OCI-LY3 (cell line): ENCODE results near the gene LDB3.

ENCODE experiments used
- H2AFZ ChIP-seq: fragments of 200-600, 300-600 bp; shearing (Covaris generic); 2 replicates; pipeline ENCODE4 v1.6.0; 2014; ENCODE audit warnings: antibody characterized with exemption, low read depth, low read length
- H3K27ac ChIP-seq: fragments of 200-600, 300-600 bp; sonication (generic); 2 replicates; pipeline ENCODE4 v1.5.1; 2014; ENCODE audit warnings: mild to moderate bottlenecking, low read length, moderate library complexity, mixed read lengths
- H3K27me3 ChIP-seq: fragments of 200-600, 300-600 bp; sonication (generic); 2 replicates; pipeline ENCODE4 v1.6.1; 2014; ENCODE audit warnings: low read depth, low read length, mixed read lengths
- H3K36me3 ChIP-seq: fragments of 200-600, 300-600 bp; sonication (generic); replicated peaks from 2 replicates; pipeline ENCODE3; 2014; ENCODE audit warnings: low read depth, low read length, mixed read lengths
- H3K4me1 ChIP-seq: fragments of 300-600, 200-600 bp; sonication (generic); 2 replicates; pipeline ENCODE4 v1.6.1; 2014; ENCODE audit warnings: low read length, mixed read lengths
- H3K4me2 ChIP-seq: fragments of 200-600, 300-600 bp; sonication (generic); 2 replicates; pipeline ENCODE4 v1.6.1; 2014; ENCODE audit warnings: low read length, mixed read lengths
- H3K4me3 ChIP-seq: fragments of 300-600, 200-600 bp; sonication (generic); 2 replicates; pipeline ENCODE4 v1.5.1; 2014; ENCODE audit warnings: antibody characterized with exemption, mild to moderate bottlenecking, low read length, moderate library complexity
- H3K79me2 ChIP-seq: fragments of 300-600, 200-600 bp; shearing (Covaris generic); 2 replicates; pipeline ENCODE4 v1.6.1; 2014; ENCODE audit warnings: mild to moderate bottlenecking, low read length, mixed read lengths
- H3K9ac ChIP-seq: fragments of 300-600, 200-600 bp; shearing (Covaris generic); 2 replicates; pipeline ENCODE4 v1.6.0; 2014; ENCODE audit warnings: mild to moderate bottlenecking, low read length, moderate library complexity
- H3K9me3 ChIP-seq: fragments of 200-600, 300-600 bp; shearing (Covaris generic); 2 replicates; pipeline ENCODE4 v1.6.1; 2014; ENCODE audit warnings: low read length, mixed read lengths; ENCODE audit not compliant: insufficient read depth
- H4K20me1 ChIP-seq: fragments of 200-600, 300-600 bp; sonication (generic); 2 replicates; pipeline ENCODE4 v1.6.1; 2016; ENCODE audit warnings: low read length, mixed read lengths; ENCODE audit not compliant: insufficient read depth
- CTCF ChIP-seq: fragments of 200-600, 300-600 bp; sonication (generic); IDR thresholded peaks from 2 replicates; pipeline ENCODE4 v1.5.1; 2014; ENCODE audit warnings: antibody characterized with exemption, low read length, low read depth
- EZH2phosphoT487 ChIP-seq: fragments of 200-600 bp; shearing (Covaris generic); IDR thresholded peaks from 2 replicates; pipeline ENCODE4 v1.6.1; 2018; ENCODE audit warnings: antibody characterized with exemption, mixed run types, low read depth

LDB3 gene

GRCh38 chr10:86652361-86653202 is 15.7 kb upstream of the LDB3 start:
- no peak overlapping the region for H3K9ac ChIP-seq
- no peaks in the 10 kb centered on the region for H4K20me1 ChIP-seq
- H3K4me3 ChIP-seq: no peak overlapping the region
- no peaks in the 10 kb centered on the region for H3K79me2 ChIP-seq
- H3K36me3 ChIP-seq: no peaks in the 10 kb centered on the region
- H3K4me1 ChIP-seq: no peaks in the 10 kb centered on the region
- no peak overlapping the region for H3K27ac ChIP-seq
- H3K4me2 ChIP-seq: no peak overlapping the region
- H3K9me3 ChIP-seq: no peaks in the 10 kb centered on the region
- no peaks in the 10 kb centered on the region for H3K27me3 ChIP-seq
- TF ChIP-seq CTCF (no peak), EZH2phosphoT487 (no peak)
- no peak overlapping the region for H2AFZ ChIP-seq

GRCh38 chr10:86653379-86653778 is 14.9 kb upstream of the LDB3 start:
- Histone ChIP-seq H3K9me3 (no peaks in the 10 kb centered on the region), H3K36me3 (no peaks in the 10 kb centered on the region), H3K4me3 (no peak overlapping the region), H4K20me1 (no peaks in the 10 kb centered on the region), H2AFZ (no peak overlapping the region), H3K4me2 (no peak overlapping the region), H3K27me3 (no peaks in the 10 kb centered on the region), H3K4me1 (no peaks in the 10 kb centered on the region), H3K27ac (no peak overlapping the region), H3K79me2 (no peaks in the 10 kb centered on the region), H3K9ac (no peak overlapping the region)
- TF ChIP-seq EZH2phosphoT487 (no peak), CTCF (no peak)

- no peaks in the 10 kb centered on the region for H3K4me1 ChIP-seq
- no peak for TF ChIP-seq CTCF
- no peak for TF ChIP-seq EZH2phosphoT487
These were observed 14.3 kb upstream of the LDB3 start for GRCh38 chr10:86653987-86654386.

GRCh38 chr10:86654411-86655172 is 13.7 kb upstream of the LDB3 start, which contains the start of gene OPN4:
Gene OPN4, plus strand, starts transcription at chr10:86654547. Its CDS starts 237 bp downstream, at chr10:86654784.
- TF ChIP-seq CTCF (no peak), EZH2phosphoT487 (no peak)
- Histone ChIP-seq H3K4me1 (no peaks in the 10 kb centered on the region), H3K4me2 (no peak within 1 kb of the TSS), H3K27me3 (no peaks in the 10 kb centered on the region), H3K9me3 (no peaks in the 10 kb centered on the region), H3K79me2 (no peaks in the 10 kb centered on the region), H3K4me3 (no peak within 1 kb of the TSS), H3K27ac (no peak within 1 kb of the TSS), H2AFZ (no peak within 1 kb of the TSS), H3K36me3 (no peaks in the 10 kb centered on the region), H3K9ac (no peak within 1 kb of the TSS), H4K20me1 (no peaks in the 10 kb centered on the region)

More at GRCh38 chr10:86653987-86654386, 14.3 kb upstream of the LDB3 start:
- no peaks in the 10 kb centered on the region for H3K27me3 ChIP-seq
- H3K27ac ChIP-seq: no peak overlapping the region
- H2AFZ ChIP-seq: no peak overlapping the region
- H3K9me3 ChIP-seq: no peaks in the 10 kb centered on the region
- H3K4me2 ChIP-seq: no peak overlapping the region
- H3K36me3 ChIP-seq: no peaks in the 10 kb centered on the region
- no peaks in the 10 kb centered on the region for H3K79me2 ChIP-seq
- H3K4me3 ChIP-seq: no peak overlapping the region
- H3K9ac ChIP-seq: no peak overlapping the region
- H4K20me1 ChIP-seq: no peaks in the 10 kb centered on the region
